Retinal pigment epithelial cell (primary cell): ENCODE data around the gene ITGAL.

ENCODE experiments used
- DNase-seq: peaks from one replicate; pipeline ENCODE4 v3.0.0-alpha.2; 2010; ENCODE audit warnings: low read depth
- H3K4me3 ChIP-seq: 2 replicates; pipeline ENCODE4 v1.5.1; 2011; ENCODE audit warnings: mild to moderate bottlenecking, low read length, control low read depth, moderate library complexity
- TF ChIP-seq, protein P1 (sequence below): conservative IDR thresholded peaks from 2 replicates; pipeline ENCODE4 v1.5.1; 2011; ENCODE audit warnings: low read depth, low read length, control low read depth, inconsistent platforms

ITGAL gene

DNA sequence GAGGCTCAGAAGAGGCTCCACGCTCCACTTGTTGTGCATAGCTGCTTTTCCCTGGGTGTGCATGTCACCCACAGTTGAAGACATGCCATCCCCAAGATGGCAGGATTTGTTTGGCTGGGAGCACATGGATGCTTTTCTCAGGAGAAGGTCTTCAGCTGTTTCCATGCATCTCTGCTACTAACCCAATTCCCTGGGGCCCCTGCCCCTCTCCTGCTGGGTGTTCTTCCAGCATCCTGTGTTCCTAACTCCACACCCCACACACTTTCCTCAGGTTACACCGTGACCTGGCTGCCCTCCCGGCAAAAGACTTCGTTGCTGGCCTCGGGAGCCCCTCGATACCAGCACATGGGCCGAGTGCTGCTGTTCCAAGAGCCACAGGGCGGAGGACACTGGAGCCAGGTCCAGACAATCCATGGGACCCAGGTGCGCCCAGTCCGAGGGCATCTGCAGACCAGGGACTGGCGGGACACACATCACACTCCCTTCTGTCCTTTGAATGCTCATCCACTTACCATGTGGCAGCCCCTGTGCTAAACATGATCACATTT lies 21.5 kb downstream of the ITGAL start:
- TF ChIP-seq, protein P1, sequence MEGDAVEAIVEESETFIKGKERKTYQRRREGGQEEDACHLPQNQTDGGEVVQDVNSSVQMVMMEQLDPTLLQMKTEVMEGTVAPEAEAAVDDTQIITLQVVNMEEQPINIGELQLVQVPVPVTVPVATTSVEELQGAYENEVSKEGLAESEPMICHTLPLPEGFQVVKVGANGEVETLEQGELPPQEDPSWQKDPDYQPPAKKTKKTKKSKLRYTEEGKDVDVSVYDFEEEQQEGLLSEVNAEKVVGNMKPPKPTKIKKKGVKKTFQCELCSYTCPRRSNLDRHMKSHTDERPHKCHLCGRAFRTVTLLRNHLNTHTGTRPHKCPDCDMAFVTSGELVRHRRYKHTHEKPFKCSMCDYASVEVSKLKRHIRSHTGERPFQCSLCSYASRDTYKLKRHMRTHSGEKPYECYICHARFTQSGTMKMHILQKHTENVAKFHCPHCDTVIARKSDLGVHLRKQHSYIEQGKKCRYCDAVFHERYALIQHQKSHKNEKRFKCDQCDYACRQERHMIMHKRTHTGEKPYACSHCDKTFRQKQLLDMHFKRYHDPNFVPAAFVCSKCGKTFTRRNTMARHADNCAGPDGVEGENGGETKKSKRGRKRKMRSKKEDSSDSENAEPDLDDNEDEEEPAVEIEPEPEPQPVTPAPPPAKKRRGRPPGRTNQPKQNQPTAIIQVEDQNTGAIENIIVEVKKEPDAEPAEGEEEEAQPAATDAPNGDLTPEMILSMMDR: no peak
- H3K4me3 ChIP-seq: no peak overlapping the region
- no peak for DNase-seq

DNA sequence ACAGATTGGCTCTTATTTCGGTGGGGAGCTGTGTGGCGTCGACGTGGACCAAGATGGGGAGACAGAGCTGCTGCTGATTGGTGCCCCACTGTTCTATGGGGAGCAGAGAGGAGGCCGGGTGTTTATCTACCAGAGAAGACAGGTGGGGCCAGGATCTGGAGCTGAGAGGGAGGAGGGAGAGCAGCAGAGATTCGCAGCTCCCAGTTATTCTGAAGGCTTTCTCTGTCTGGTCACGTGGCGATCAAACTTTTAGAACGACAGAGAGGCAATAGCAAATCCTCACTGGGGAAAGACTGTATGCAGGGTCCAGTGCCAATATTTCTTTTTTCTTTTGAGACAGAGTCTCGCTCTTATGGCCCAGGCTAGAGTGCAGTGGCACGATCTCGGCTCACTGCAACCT lies 22.2 kb downstream of the ITGAL start:
- TF ChIP-seq, protein P1: no peak
- H3K4me3 ChIP-seq: no peak overlapping the region
- DNase-seq: no peak

DNA sequence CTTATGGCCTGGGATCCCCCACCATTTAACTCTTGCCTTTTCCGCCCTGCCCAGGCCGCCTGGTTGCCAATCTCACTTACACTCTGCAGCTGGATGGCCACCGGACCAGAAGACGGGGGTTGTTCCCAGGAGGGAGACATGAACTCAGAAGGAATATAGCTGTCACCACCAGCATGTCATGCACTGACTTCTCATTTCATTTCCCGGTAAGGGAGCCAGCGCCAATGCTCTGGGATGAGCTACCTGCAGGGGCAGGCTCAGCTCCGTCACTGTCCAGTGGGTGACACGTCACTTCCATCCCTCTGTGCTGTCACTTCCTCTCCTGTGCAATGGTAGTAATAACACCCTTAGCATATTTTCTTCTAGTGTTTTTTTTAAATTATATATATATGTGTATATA lies 26.7 kb downstream of the ITGAL start:
- no peak for DNase-seq
- TF ChIP-seq, protein P1: no peak
- H3K4me3 ChIP-seq: no peak overlapping the region

DNA sequence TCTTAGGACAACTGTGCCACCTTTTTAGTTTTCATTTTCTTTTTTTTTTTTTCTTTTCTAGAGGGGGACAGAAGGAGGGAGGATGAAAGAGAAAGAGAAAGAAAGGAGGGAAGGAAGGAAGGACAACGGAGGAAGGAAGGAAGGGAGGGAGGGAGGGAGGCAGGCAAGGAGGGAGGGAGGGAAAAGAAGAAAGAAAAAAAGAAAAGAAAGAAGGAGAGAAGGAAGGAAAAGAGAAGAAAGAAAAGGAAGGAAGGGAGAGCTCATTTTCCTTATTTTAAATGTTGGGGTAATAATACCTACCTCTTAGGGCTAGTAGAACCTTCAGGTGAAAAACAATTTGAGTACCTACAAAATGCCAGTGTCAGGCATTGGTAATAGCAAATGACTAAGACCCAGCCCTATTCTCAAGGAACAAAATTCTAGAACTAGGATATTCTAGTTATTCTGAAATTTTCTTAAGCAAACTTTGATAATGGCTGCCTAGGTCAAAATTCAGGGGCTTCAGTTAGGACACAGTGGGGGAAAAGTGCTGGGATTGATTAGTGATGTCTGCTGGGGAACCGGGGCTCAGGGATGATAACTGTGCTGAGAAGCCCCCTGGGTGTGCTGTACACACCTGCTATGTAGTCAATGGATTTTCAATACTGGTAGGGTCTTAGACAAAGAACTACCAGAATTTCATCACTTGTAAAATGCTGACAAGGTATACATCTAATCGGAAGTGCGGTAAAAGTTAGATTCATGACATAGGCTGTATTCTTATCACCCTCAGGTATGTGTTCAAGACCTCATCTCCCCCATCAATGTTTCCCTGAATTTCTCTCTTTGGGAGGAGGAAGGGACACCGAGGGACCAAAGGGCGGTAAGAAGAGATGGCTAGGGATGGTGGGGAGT lies 31.1 kb downstream of the ITGAL start:
- H3K4me3 ChIP-seq: no peak overlapping the region
- TF ChIP-seq, protein P1: no peak
- no peak for DNase-seq

DNA sequence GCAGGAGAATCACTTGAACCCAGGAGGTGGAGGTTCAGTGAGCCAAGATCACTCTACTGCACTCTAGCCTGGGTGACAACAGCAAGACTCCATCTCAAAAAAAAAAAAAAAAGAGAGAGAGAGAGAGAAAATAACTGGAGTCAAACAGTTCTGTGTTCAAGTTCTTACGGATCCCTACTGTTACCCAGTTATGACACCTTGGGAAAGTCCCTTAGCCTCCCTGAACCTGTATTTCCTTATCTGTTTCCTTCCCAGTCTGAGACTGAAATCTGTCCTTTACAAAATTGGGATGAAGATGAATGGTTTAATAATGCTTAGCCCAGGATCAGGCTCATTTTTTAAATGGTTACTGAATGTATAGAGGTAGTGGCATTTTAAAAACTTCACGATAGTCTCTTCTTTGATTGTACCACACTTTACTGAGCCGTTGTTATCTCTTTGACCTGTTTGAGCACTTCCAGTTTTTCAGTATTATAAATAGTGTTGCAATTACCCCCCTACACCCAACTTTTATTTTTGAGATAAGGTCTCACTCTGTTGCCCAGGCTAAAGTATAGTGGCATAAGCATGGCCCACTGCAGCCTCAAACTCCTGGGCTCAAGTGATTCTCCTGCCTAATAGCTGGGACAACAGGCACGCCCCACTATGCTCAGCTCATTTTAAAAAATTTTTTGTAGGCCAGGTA lies 36.7 kb downstream of the ITGAL start:
- DNase-seq: no peak
- TF ChIP-seq, protein P1: no peak
- H3K4me3 ChIP-seq: no peak overlapping the region

DNA sequence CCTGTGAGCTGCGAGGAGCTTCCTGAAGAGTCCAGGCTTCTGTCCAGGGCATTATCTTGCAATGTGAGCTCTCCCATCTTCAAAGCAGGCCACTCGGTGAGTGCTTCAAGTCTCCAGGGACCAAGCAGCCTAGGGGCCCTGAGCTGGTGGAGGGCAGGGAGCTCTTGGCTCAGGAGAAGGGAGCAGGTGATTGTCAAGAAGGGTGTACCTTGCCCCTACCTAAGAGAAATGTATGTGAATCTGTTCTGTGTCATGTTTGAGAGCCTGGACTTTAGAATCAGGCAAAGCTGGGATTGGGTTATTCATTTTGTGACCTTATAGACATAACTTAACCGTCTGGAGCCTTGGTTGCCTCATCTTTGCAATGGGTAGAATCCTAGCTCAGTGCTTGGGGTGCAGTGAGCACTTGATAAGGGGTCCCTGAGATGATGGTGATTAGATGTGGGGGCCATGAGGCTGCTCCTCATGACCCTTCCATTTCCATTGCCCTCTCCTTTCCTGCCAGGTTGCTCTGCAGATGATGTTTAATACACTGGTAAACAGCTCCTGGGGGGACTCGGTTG lies 37.9 kb downstream of the ITGAL start:
- H3K4me3 ChIP-seq: no peak overlapping the region
- no peak for DNase-seq
- TF ChIP-seq, protein P1: no peak
